SK-N-SH (cell line): ENCODE data around the gene SPEF1.

ENCODE experiments used
- CTCF ChIP-seq: fragments of 200-600 bp; sonication (generic); IDR thresholded peaks from 2 replicates; pipeline ENCODE4 v1.6.1; 2017; ENCODE audit warnings: antibody characterized with exemption, mild to moderate bottlenecking, moderate library complexity
- ELF1 ChIP-seq: IDR thresholded peaks from 2 replicates; pipeline ENCODE4 v1.4.0; 2012
- EP300 ChIP-seq, 2 experiments: IDR thresholded peaks; 2 replicates each; pipeline versions ENCODE4 v1.4.0 to v1.6.1; 2012; ENCODE audit warnings: borderline replicate concordance in 1 of 2, low read depth in 1 of 2, low read length in 1 of 2
- MAX ChIP-seq: IDR thresholded peaks from 2 replicates; pipeline ENCODE4 v1.4.0; 2012; ENCODE audit warnings: low read depth
- NFIC ChIP-seq: IDR thresholded peaks from 2 replicates; pipeline ENCODE4 v1.4.0; 2012; ENCODE audit warnings: borderline replicate concordance
- POLR2AphosphoS5 ChIP-seq: IDR thresholded peaks from 2 replicates; pipeline ENCODE4 v1.6.1; 2012; ENCODE audit warnings: low read depth, low read length
- RCOR1 ChIP-seq: fragments of 150-350 bp; IDR thresholded peaks from 2 replicates; pipeline ENCODE4 v1.6.1; 2017; ENCODE audit warnings: antibody characterized with exemption, low read length
- RXRA ChIP-seq: IDR thresholded peaks from 2 replicates; pipeline ENCODE4 v1.4.0; 2012; ENCODE audit warnings: low read depth, mild to moderate bottlenecking, borderline replicate concordance
- SMC3 ChIP-seq: IDR thresholded peaks from 2 replicates; pipeline ENCODE4 v1.6.1; 2012; ENCODE audit warnings: low read depth, low read length, improper control_type of control experiment
- USF2 ChIP-seq: fragments of 150-350 bp; IDR thresholded peaks from 2 replicates; pipeline ENCODE4 v1.6.1; 2017; ENCODE audit warnings: antibody characterized with exemption, low read length, low read depth, borderline replicate concordance
- YY1 ChIP-seq: IDR thresholded peaks from 2 replicates; pipeline ENCODE4 v1.4.0; 2012; ENCODE audit warnings: low read depth, mild to moderate bottlenecking
- TF ChIP-seq, protein P1 (sequence below): fragments of 150-350 bp; IDR thresholded peaks from 2 replicates; pipeline ENCODE4 v1.6.1; 2016; ENCODE audit warnings: mild to moderate bottlenecking, low read depth, low read length

DNA sequence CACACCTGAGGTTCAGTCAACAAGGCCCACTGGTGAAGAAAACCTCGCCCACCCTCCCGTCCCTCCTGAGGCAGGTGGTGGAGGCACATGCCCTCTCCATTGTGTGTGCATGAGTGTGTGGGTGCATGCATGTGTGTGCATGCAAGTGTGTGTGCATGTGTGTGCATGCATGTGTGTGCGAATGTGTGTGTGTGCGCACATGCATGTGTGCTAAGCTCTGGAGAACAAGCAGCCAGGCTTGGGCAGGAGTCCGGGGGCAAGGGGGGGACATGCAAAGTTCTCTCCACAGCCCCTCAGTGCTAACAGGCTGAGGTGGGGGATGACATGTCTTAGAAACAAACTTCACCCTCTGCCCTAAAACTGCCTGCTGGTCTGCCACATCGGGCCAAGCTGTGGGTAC is 51.9 kb downstream of the SPEF1 start:
- no peak for TF ChIP-seq POLR2AphosphoS5
- TF ChIP-seq SMC3 = no peak
- no peak for TF ChIP-seq ELF1
- TF ChIP-seq RCOR1 = no peak
- TF ChIP-seq CTCF = no peak
- TF ChIP-seq, protein P1, sequence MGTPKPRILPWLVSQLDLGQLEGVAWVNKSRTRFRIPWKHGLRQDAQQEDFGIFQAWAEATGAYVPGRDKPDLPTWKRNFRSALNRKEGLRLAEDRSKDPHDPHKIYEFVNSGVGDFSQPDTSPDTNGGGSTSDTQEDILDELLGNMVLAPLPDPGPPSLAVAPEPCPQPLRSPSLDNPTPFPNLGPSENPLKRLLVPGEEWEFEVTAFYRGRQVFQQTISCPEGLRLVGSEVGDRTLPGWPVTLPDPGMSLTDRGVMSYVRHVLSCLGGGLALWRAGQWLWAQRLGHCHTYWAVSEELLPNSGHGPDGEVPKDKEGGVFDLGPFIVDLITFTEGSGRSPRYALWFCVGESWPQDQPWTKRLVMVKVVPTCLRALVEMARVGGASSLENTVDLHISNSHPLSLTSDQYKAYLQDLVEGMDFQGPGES = no peak
- TF ChIP-seq YY1 = no peak
- TF ChIP-seq RXRA = no peak
- no peak for TF ChIP-seq NFIC
- TF ChIP-seq EP300 (IDR thresholded peaks at IDR 0.05; ENCODE audit: borderline replicate concordance in 1 of 2, low read depth in 1 of 2, low read length in 1 of 2) = no peak
- no peak for TF ChIP-seq MAX
- no peak for TF ChIP-seq USF2
